Measurements from ENCODE around the gene PHB1.

Gene PHB1

DNA sequence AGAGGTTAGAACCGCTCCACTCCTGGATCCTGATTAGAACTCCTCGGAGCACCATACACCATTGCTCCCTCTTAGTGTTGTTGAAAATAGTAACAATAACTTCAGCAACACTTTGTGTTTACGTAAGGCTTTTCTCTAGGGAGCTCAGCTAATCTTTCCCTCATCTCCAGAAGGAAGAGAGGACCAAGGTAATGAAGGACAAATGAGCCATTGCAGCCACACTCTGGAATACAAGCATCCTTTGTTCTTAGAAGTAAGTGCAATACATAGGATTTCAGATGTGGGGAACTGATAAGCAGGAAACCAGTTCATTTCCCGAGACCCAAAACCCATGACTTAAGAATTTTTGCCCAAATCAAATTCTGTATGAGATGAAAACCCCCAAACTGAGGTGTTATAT, 29.7 kb downstream of the PHB1 start:
- TF ChIP-seq, protein P1, sequence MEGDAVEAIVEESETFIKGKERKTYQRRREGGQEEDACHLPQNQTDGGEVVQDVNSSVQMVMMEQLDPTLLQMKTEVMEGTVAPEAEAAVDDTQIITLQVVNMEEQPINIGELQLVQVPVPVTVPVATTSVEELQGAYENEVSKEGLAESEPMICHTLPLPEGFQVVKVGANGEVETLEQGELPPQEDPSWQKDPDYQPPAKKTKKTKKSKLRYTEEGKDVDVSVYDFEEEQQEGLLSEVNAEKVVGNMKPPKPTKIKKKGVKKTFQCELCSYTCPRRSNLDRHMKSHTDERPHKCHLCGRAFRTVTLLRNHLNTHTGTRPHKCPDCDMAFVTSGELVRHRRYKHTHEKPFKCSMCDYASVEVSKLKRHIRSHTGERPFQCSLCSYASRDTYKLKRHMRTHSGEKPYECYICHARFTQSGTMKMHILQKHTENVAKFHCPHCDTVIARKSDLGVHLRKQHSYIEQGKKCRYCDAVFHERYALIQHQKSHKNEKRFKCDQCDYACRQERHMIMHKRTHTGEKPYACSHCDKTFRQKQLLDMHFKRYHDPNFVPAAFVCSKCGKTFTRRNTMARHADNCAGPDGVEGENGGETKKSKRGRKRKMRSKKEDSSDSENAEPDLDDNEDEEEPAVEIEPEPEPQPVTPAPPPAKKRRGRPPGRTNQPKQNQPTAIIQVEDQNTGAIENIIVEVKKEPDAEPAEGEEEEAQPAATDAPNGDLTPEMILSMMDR (IDR thresholded peaks at IDR 0.05; ENCODE audit: borderline replicate concordance, insufficient read depth, low read depth, low read length) = no peak
- H3K4me3 ChIP-seq (ENCODE audit: low read depth, low read length) = no peak overlapping the region

DNA sequence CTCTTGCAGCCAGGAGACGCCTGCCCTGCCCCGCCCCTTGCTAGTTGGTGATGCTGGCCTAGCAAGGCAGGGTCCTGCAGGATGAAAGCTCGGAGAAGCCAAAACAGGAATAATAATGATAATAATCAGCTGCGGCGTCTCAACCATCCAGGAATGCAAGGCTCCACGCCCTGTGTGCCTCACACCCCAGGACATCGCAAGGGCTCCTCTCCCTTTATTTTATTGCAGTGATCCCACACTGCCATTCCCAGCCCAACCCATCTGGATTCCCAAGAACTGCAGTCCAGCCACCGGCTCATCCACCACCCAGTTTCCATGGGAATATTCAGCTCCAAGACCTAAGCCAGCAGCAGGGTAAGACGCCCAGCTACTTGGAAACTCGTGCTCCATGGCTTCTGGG, 31.6 kb downstream of the PHB1 start:
- TF ChIP-seq, protein P1 (IDR thresholded peaks at IDR 0.05; ENCODE audit: borderline replicate concordance, insufficient read depth, low read depth, low read length) = no peak
- no peak overlapping the region for H3K4me3 ChIP-seq (ENCODE audit: low read depth, low read length)

DNA sequence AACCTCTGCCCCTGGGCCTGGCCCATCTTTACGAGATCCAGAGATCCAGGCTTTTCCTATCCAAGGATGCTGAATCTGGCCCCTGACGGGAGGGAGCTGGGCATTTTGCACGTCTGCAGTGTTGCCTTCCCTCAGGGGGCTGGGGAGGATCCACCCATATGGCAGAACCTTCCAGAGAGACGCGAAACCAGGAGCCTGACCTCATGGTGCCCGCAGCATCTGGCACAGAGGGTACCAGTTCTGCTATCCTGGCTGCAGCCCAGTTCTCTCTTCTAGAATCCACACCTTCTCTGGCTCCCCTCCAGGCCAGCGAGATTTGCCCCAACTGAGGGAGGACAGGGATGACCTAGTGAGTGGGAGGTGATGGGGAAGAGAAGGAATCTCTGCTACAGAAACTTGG, 32.1 kb downstream of the PHB1 start:
- TF ChIP-seq, protein P1 (IDR thresholded peaks at IDR 0.05; ENCODE audit: borderline replicate concordance, insufficient read depth, low read depth, low read length) = no peak
- no peak overlapping the region for H3K4me3 ChIP-seq (ENCODE audit: low read depth, low read length)

DNA sequence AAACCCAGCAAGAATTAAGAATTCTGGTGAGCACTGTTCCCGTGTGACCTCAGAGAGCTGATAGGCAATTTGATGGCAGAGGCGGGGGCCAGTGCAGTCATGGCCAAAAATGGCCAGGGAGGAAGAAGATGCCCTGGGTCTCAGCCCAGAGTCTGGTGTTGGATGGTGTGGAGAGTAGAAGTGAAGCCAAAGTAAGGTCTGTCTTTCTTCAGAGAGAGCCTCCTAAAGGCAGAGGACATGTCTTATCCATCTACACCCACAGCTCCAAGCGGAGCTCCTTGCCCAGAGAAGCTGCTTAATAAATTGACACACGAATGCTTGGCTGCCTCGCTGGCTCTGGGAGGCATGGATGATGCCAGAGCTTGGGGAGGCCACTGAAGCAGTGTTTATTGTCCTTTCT, 32.9 kb downstream of the PHB1 start:
- TF ChIP-seq, protein P1 (IDR thresholded peaks at IDR 0.05; ENCODE audit: borderline replicate concordance, insufficient read depth, low read depth, low read length) = no peak
- no peak overlapping the region for H3K4me3 ChIP-seq (ENCODE audit: low read depth, low read length)

DNA sequence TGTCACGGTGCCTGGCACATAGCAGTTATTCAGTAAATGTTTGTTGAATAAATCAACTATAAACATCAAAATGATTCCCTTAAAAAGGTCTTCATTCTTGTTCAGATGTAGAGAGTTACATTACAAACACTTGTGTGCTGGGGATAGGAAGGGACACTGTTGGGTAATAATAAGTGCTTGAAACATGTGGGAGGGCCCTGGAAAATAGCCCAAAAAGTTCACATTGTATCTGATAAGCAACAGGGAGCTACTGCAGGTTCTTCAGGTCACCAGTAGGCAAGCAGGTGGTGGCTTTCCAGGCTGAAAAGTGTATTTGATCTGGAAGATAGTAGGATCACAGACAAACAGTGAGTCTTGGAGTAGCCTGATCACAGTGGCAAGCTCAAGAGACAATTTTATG, 33.6 kb downstream of the PHB1 start:
- TF ChIP-seq, protein P1 (IDR thresholded peaks at IDR 0.05; ENCODE audit: borderline replicate concordance, insufficient read depth, low read depth, low read length) = no peak
- no peak overlapping the region for H3K4me3 ChIP-seq (ENCODE audit: low read depth, low read length)

DNA sequence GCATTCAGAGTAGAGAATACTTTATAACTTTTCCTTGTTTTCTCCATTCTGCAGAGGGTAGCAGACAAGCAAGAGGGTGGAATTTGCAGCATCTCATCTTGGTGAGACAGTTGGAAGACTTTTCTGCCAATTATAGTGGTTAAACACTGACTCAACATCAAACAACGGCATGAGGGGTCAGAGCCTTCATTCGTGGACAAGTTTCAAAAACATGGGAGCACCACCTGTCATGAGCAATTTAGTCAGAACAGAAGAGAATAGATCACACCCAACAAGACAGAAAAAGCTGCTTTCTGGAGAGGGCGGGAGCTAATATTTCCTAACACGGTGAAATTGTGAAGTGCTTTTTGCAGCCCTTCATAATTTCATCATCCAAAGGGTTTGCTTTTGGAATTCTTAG, 34.8 kb downstream of the PHB1 start:
- TF ChIP-seq, protein P1 (IDR thresholded peaks at IDR 0.05; ENCODE audit: borderline replicate concordance, insufficient read depth, low read depth, low read length) = no peak
- no peak overlapping the region for H3K4me3 ChIP-seq (ENCODE audit: low read depth, low read length)

DNA sequence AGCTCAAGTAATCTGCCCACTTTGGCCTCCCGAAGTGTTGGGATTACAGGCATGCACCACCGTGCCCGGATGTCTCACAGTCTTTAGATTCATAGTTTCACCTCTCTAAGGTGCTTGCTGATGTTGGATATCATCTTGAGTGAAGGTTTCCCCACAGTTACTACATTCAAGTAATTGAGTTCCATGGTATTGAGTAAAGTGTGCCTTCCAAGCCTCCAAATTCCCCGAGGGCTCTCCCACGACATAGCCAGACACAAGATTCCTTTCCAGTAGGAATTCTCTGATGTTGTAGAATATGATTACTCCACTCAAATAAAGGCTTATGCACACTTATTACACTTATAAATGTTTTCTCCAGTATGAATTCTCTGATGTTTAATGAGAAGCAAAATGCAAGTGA, 36.4 kb downstream of the PHB1 start:
- TF ChIP-seq, protein P1 (IDR thresholded peaks at IDR 0.05; ENCODE audit: borderline replicate concordance, insufficient read depth, low read depth, low read length) = no peak

More for the DNA sequence above, 36.4 kb downstream of the PHB1 start:
- no peak overlapping the region for H3K4me3 ChIP-seq (ENCODE audit: low read depth, low read length)

All from GM12875 (cell line).